HG03108 (cell line): Measurements from ENCODE around the gene PNPLA1.

Experiments
- ATAC-seq: cut with Tn5 transposase; IDR thresholded peaks from one replicate; pipeline ENCODE4 v1.9.1; 2021; ENCODE audit warnings: moderate library complexity; ENCODE audit not compliant: unreplicated experiment

PNPLA1 gene

GRCh38 chr6:36355819-36356218, 86.0 kb downstream of the PNPLA1 start:
- no peak for ATAC-seq

- ATAC-seq, result peak; percentile 42
These were observed 88.0 kb downstream of the PNPLA1 start for GRCh38 chr6:36357872-36358225.
